ENCODE data around the gene ULK2.

GRCh38 chr17:19723964-19724363 lies 143.8 kb downstream of the ULK2 start:
- TF ChIP-seq CTCF (conservative IDR thresholded peaks at IDR 0.05; ENCODE audit: low read length), result no peak
- TF ChIP-seq EZH2phosphoT487 (IDR thresholded peaks at IDR 0.05; ENCODE audit: borderline replicate concordance), result no peak

All from Loucy (cell line).